Activated T-helper 1 cell treated with anti-CD3 and anti-CD28 coated beads, Interleukin-12 subunit alpha, Interleukin-12 subunit beta, Interleukin-2, Interleukin-4 antibody, amounts not matched to agents 30 ng/mL and 10 ng/mL and 1 ng/mL, durations not matched to agents 14 hours and 24 hours and 36 hours (primary cell): ENCODE measurements around the gene LPIN2. TPM values are rescaled to one million over a fixed set of nuclear protein-coding genes. Genes with fewer than 3 reads are reported as not detected.
"Not testable (repeated sequence)": the region's sequence is repeated elsewhere in the genome, so short reads cannot be mapped to it uniquely, and the experiment has no call there.

ENCODE experiments used
- DNase-seq: peaks from one replicate; pipeline ENCODE4 v3.0.0; 2021; ENCODE audit warnings: low spot score
- H3K27ac Mint-ChIP-seq: one replicate; pipeline ENCODE4 v1.8.0; 2021; ENCODE audit warnings: mild to moderate bottlenecking, mixed read lengths
- H3K27me3 Mint-ChIP-seq: one replicate; pipeline ENCODE4 v1.8.0; 2022; ENCODE audit warnings: mild to moderate bottlenecking, moderate library complexity, mixed read lengths; ENCODE audit not compliant: insufficient read depth
- H3K36me3 Mint-ChIP-seq: one replicate; pipeline ENCODE4 v1.8.0; 2021; ENCODE audit warnings: low read depth, mixed read lengths
- H3K4me1 Mint-ChIP-seq: one replicate; pipeline ENCODE4 v1.8.0; 2021; ENCODE audit warnings: low read depth, mixed read lengths
- H3K4me3 Mint-ChIP-seq: one replicate; pipeline ENCODE4 v1.8.0; 2021; ENCODE audit warnings: mild to moderate bottlenecking, moderate library complexity, mixed read lengths
- H3K9me3 Mint-ChIP-seq: one replicate; pipeline ENCODE4 v1.8.0; 2021; ENCODE audit warnings: mixed read lengths
- intact Hi-C: fragments of 100-400 bp; cut with micrococcal nuclease; formaldehyde crosslinking; loops from one replicate; pipeline ENCODE4 v1.15.1; 2024
- total RNA-seq: library from RNA; stranded (reverse); gene quantifications from 2 replicates; pipeline ENCODE4 v1.2.3, GENCODE V29; 2022

LPIN2 gene
- total RNA-seq, 1 donor from 2014 or later, result 91.8 TPM

GRCh38 chr18:3014503-3015203 lies 1.7 kb upstream of the LPIN2 start:
- no peak for DNase-seq
- Mint-ChIP-seq H3K4me3 (peak overlapping the region; percentile 38), H3K4me1 (peaks cover 57% of the 10 kb centered on the region), H3K36me3 (peaks cover 26% of the 10 kb centered on the region), H3K27me3 (no peaks in the 10 kb centered on the region), H3K9me3 (no peaks in the 10 kb centered on the region), H3K27ac (peak overlapping the region; percentile 5)
- intact Hi-C loops, result loop anchor here (2.0 kb wide), 1 partner anchor 14 kb away; no protein-coding TSS in a partner anchor

- intact Hi-C loops, result loop anchor here (1.0 kb wide), 7 partner anchors 18 to 235 kb away; partner anchors contain the start of gene MYL12A
- peaks cover 62% of the 10 kb centered on the region for H3K4me1 Mint-ChIP-seq
- peak; percentile 43 for DNase-seq
- no peaks in the 10 kb centered on the region for H3K27me3 Mint-ChIP-seq
- no peaks in the 10 kb centered on the region for H3K9me3 Mint-ChIP-seq
- H3K4me3 Mint-ChIP-seq, result peak overlapping the region; percentile 92
- H3K36me3 Mint-ChIP-seq, result peaks cover 37% of the 10 kb centered on the region
- peak overlapping the region; percentile 90 for H3K27ac Mint-ChIP-seq
These were observed 564 bp downstream of the LPIN2 start for GRCh38 chr18:3012136-3013023.

GRCh38 chr18:3010086-3010485 lies 2.9 kb downstream of the LPIN2 start:
- H3K27me3 Mint-ChIP-seq, result no peaks in the 10 kb centered on the region
- H3K4me1 Mint-ChIP-seq, result peaks cover 48% of the 10 kb centered on the region
- H3K27ac Mint-ChIP-seq, result peak overlapping the region; percentile 44
- no peaks in the 10 kb centered on the region for H3K9me3 Mint-ChIP-seq
- peak overlapping the region; percentile 74 for H3K4me3 Mint-ChIP-seq
- intact Hi-C loops, result no loop called here
- peaks cover 40% of the 10 kb centered on the region for H3K36me3 Mint-ChIP-seq
- DNase-seq, result no peak

GRCh38 chr18:3008541-3008940 lies 4.4 kb downstream of the LPIN2 start:
- peak overlapping the region; percentile 19 for H3K27ac Mint-ChIP-seq
- H3K27me3 Mint-ChIP-seq, result no peaks in the 10 kb centered on the region
- peaks cover 58% of the 10 kb centered on the region for H3K4me1 Mint-ChIP-seq
- intact Hi-C loops, result no loop called here
- H3K9me3 Mint-ChIP-seq, result no peaks in the 10 kb centered on the region
- H3K4me3 Mint-ChIP-seq, result no peak overlapping the region
- DNase-seq, result no peak
- peaks cover 50% of the 10 kb centered on the region for H3K36me3 Mint-ChIP-seq

- no peak overlapping the region for H3K4me3 Mint-ChIP-seq
- H3K27me3 Mint-ChIP-seq, result no peaks in the 10 kb centered on the region
- H3K27ac Mint-ChIP-seq, result no peak overlapping the region
- DNase-seq, result no peak
- H3K9me3 Mint-ChIP-seq, result no peaks in the 10 kb centered on the region
- intact Hi-C loops, result no loop called here
- peaks cover 57% of the 10 kb centered on the region for H3K36me3 Mint-ChIP-seq
- H3K4me1 Mint-ChIP-seq, result peaks cover 69% of the 10 kb centered on the region
These were observed 5.5 kb downstream of the LPIN2 start for GRCh38 chr18:3007491-3007890.

GRCh38 chr18:3005462-3005861 lies 7.5 kb downstream of the LPIN2 start:
- no peak overlapping the region for H3K4me3 Mint-ChIP-seq
- no peak for DNase-seq
- H3K27ac Mint-ChIP-seq, result no peak overlapping the region
- H3K27me3 Mint-ChIP-seq, result no peaks in the 10 kb centered on the region
- peaks cover 68% of the 10 kb centered on the region for H3K4me1 Mint-ChIP-seq
- H3K36me3 Mint-ChIP-seq, result peaks cover 54% of the 10 kb centered on the region
- intact Hi-C loops, result no loop called here
- no peaks in the 10 kb centered on the region for H3K9me3 Mint-ChIP-seq

GRCh38 chr18:3003766-3004165 lies 9.2 kb downstream of the LPIN2 start:
- Mint-ChIP-seq H3K4me1 (peaks cover 74% of the 10 kb centered on the region), H3K36me3 (peaks cover 51% of the 10 kb centered on the region)
- DNase-seq, intact Hi-C loops, H3K9me3 Mint-ChIP-seq, H3K27ac Mint-ChIP-seq, H3K27me3 Mint-ChIP-seq, H3K4me3 Mint-ChIP-seq: not testable (repeated sequence)

- peaks cover 49% of the 10 kb centered on the region for H3K36me3 Mint-ChIP-seq
- H3K4me1 Mint-ChIP-seq, result peaks cover 79% of the 10 kb centered on the region
- no peak overlapping the region for H3K27ac Mint-ChIP-seq
- intact Hi-C loops, result no loop called here
- H3K27me3 Mint-ChIP-seq, result no peaks in the 10 kb centered on the region
- H3K4me3 Mint-ChIP-seq, result no peak overlapping the region
- H3K9me3 Mint-ChIP-seq, result no peaks in the 10 kb centered on the region
- DNase-seq, result no peak
These were observed 10.2 kb downstream of the LPIN2 start for GRCh38 chr18:3002732-3003131.

GRCh38 chr18:2998644-2999043 lies 14.3 kb downstream of the LPIN2 start:
- DNase-seq, result no peak
- Mint-ChIP-seq H3K36me3 (peaks cover 39% of the 10 kb centered on the region), H3K4me1 (peaks cover 88% of the 10 kb centered on the region), H3K27ac (peak overlapping the region; percentile 94), H3K4me3 (peak overlapping the region; percentile 67), H3K9me3 (no peaks in the 10 kb centered on the region), H3K27me3 (no peaks in the 10 kb centered on the region)
- intact Hi-C loops, result loop anchor here (10.0 kb wide), 1 partner anchor 456 kb away; the partner anchor contains the start of gene TGIF1

- intact Hi-C loops, result loop anchor here (10.0 kb wide), 1 partner anchor 457 kb away; the partner anchor contains the start of gene TGIF1
- H3K4me1 Mint-ChIP-seq, result peaks cover 88% of the 10 kb centered on the region
- H3K9me3 Mint-ChIP-seq, result no peaks in the 10 kb centered on the region
- H3K36me3 Mint-ChIP-seq, result peaks cover 36% of the 10 kb centered on the region
- H3K27ac Mint-ChIP-seq, result peak overlapping the region; percentile 94
- H3K4me3 Mint-ChIP-seq, result peak overlapping the region; percentile 67
- DNase-seq, result no peak
- H3K27me3 Mint-ChIP-seq, result no peaks in the 10 kb centered on the region
These were observed 14.9 kb downstream of the LPIN2 start for GRCh38 chr18:2997846-2998564.

GRCh38 chr18:2997429-2997828 lies 15.5 kb downstream of the LPIN2 start:
- H3K36me3 Mint-ChIP-seq, result peaks cover 31% of the 10 kb centered on the region
- H3K4me3 Mint-ChIP-seq, result peak overlapping the region; percentile 67
- H3K4me1 Mint-ChIP-seq, result peaks cover 85% of the 10 kb centered on the region
- intact Hi-C loops, result loop anchor here (10.0 kb wide), 1 partner anchor 457 kb away; the partner anchor contains the start of gene TGIF1
- peak overlapping the region; percentile 94 for H3K27ac Mint-ChIP-seq
- H3K9me3 Mint-ChIP-seq, result no peaks in the 10 kb centered on the region
- no peaks in the 10 kb centered on the region for H3K27me3 Mint-ChIP-seq
- no peak for DNase-seq

GRCh38 chr18:2994603-2995432 lies 18.1 kb downstream of the LPIN2 start:
- peak overlapping the region; percentile 83 for H3K27ac Mint-ChIP-seq
- H3K9me3 Mint-ChIP-seq, result peaks cover 4% of the 10 kb centered on the region
- H3K4me1 Mint-ChIP-seq, result peaks cover 82% of the 10 kb centered on the region
- peak; percentile 58 for DNase-seq
- no peaks in the 10 kb centered on the region for H3K27me3 Mint-ChIP-seq
- intact Hi-C loops, result loop anchor here (1.0 to 10.0 kb wide), 6 partner anchors 18 to 460 kb away; partner anchors contain the start of genes LPIN2 and TGIF1
- peaks cover 26% of the 10 kb centered on the region for H3K36me3 Mint-ChIP-seq
- peak overlapping the region; percentile 60 for H3K4me3 Mint-ChIP-seq
